HCT116 (cell line): ENCODE results near the gene CRB3. TPM values are rescaled to one million over a fixed set of nuclear protein-coding genes. Genes with fewer than 3 reads are reported as not detected.

Experiments
- ATAC-seq: fragments of 200-7000 bp; cut with Tn5 transposase; 2 replicates; pipeline ENCODE4 v1.9.1; 2020; ENCODE audit warnings: mild to moderate bottlenecking, moderate library complexity
- Bru-seq: library from RNA; stranded (reverse); fragments of 400-500 nt; gene quantifications from one replicate; lab custom pipeline; 2021; lab: Mats Ljungman, UMichigan
- BruChase-seq, 2 experiments: library from RNA; stranded (reverse); fragments of 400-500 nt; gene quantifications; one replicate each; lab custom pipeline; 2021; lab: Mats Ljungman, UMichigan
- BruUV-seq: library from RNA; stranded (reverse); fragments of 400-500 nt; replicated peaks from 2 replicates; lab custom pipeline; 2021; lab: Mats Ljungman, UMichigan
- CTCF ChIA-PET: fragments of 300-600 bp; sonication (Branson Sonifier 250); formaldehyde crosslinking; loops from one replicate; lab custom pipeline; 2021; ENCODE audit warnings: antibody characterized with exemption; lab: Charles Lee
- POLR2A ChIA-PET: fragments of 300-600, 350-600 bp; sonication (Branson Sonifier 250); formaldehyde crosslinking; loops from one replicate; lab custom pipeline; 2021; ENCODE audit warnings: antibody characterized with exemption; lab: Charles Lee
- RAD21 ChIA-PET, 2 experiments: fragments of 300-600 bp; sonication (Branson Sonifier 250); formaldehyde crosslinking; loops; one replicate each; lab custom pipeline; 2023; ENCODE audit warnings: low total read pairs in 2 of 2; ENCODE audit not compliant: uncharacterized antibody in 2 of 2, unreplicated experiment in 2 of 2, low non-redundant PET in 1 of 2; lab: Charles Lee
- DNase-seq: peaks from one replicate; pipeline ENCODE4 v3.0.0-alpha.2; 2010; ENCODE audit warnings: low read depth, low spot score
- H2AFZ ChIP-seq: fragments of 200-600 bp; shearing (Covaris generic), sonication (generic); 2 replicates; pipeline ENCODE4 v1.6.1; 2017; ENCODE audit warnings: low read depth, mixed run types, mixed read lengths, antibody characterized with exemption, low read length; ENCODE audit not compliant: poor library complexity, severe bottlenecking
- H3K27ac ChIP-seq: 2 replicates; pipeline ENCODE4 v1.5.1; 2012; ENCODE audit warnings: low read depth, low read length
- H3K27me3 ChIP-seq: fragments of 200-600 bp; sonication (generic); 2 replicates; pipeline ENCODE4 v1.6.1; 2016; ENCODE audit warnings: mixed run types, low read length, mixed read lengths; ENCODE audit not compliant: insufficient read depth
- H3K36me3 ChIP-seq, 2 experiments: fragments of 200-500 bp in 1 of 2; fragments of 200-600 bp in 1 of 2; sonication (Bioruptor generic) in 1 of 2; sonication (generic) in 1 of 2; 2 replicates each; pipeline versions ENCODE4 v1.5.1 to v1.6.1; 2014 to 2016; ENCODE audit warnings: low read length in 2 of 2, inconsistent platforms in 1 of 2, mixed read lengths in 1 of 2, mixed run types in 1 of 2; ENCODE audit not compliant: insufficient read depth in 2 of 2, control insufficient read depth in 1 of 2
- H3K4me1 ChIP-seq, 2 experiments: fragments of 200-600 bp in 1 of 2; sonication (generic) in 1 of 2; 2 replicates each; pipeline versions ENCODE4 v1.5.1 to v1.6.1; 2012 to 2017; ENCODE audit warnings: low read length in 2 of 2, inconsistent platforms in 1 of 2, mild to moderate bottlenecking in 1 of 2, mixed read lengths in 1 of 2, mixed run types in 1 of 2, moderate library complexity in 1 of 2; ENCODE audit not compliant: insufficient read depth in 2 of 2, control insufficient read depth in 1 of 2
- H3K4me2 ChIP-seq: fragments of 200-600 bp; sonication (generic); 2 replicates; pipeline ENCODE4 v1.6.1; 2017; ENCODE audit warnings: mixed run types, low read length, mixed read lengths
- H3K4me3 ChIP-seq, 2 experiments: fragments of 200-600 bp in 1 of 2; sonication (generic) in 1 of 2; replicated peaks in 1 of 2; 2 replicates each; pipeline ENCODE4 v1.5.1; 2011 to 2016; ENCODE audit warnings: low read length in 2 of 2, control low read depth in 1 of 2, low read depth in 1 of 2, mild to moderate bottlenecking in 1 of 2, mixed read lengths in 1 of 2, mixed run types in 1 of 2
- H3K79me2 ChIP-seq: fragments of 200-600 bp; sonication (generic); 2 replicates; pipeline ENCODE4 v1.6.1; 2017; ENCODE audit warnings: mild to moderate bottlenecking, mixed run types, low read length, moderate library complexity, mixed read lengths; ENCODE audit not compliant: insufficient read depth
- H3K9ac ChIP-seq: fragments of 200-600 bp; sonication (generic); 2 replicates; pipeline ENCODE4 v1.6.1; 2016; ENCODE audit warnings: low read length, mixed read lengths
- H3K9me2 ChIP-seq: fragments of 200-600 bp; sonication (generic), shearing (Covaris generic); 2 replicates; pipeline ENCODE4 v1.6.1; 2017; ENCODE audit warnings: mixed run types, mild to moderate bottlenecking, moderate library complexity; ENCODE audit not compliant: insufficient read depth
- H3K9me3 ChIP-seq, 2 experiments: fragments of 200-500 bp in 1 of 2; fragments of 200-600 bp in 1 of 2; sonication (Bioruptor generic) in 1 of 2; sonication (generic) in 1 of 2; 2 replicates each; pipeline ENCODE4 v1.6.1; 2014 to 2017; ENCODE audit warnings: low read length in 2 of 2, mixed read lengths in 2 of 2, inconsistent platforms in 1 of 2, low read depth in 1 of 2, mild to moderate bottlenecking in 1 of 2, mixed run types in 1 of 2, moderate library complexity in 1 of 2; ENCODE audit not compliant: control insufficient read depth in 1 of 2, insufficient read depth in 1 of 2
- H4K20me1 ChIP-seq: fragments of 200-600 bp; sonication (generic), shearing (Covaris generic); 2 replicates; pipeline ENCODE4 v1.6.1; 2017; ENCODE audit warnings: mixed run types, mild to moderate bottlenecking, moderate library complexity; ENCODE audit not compliant: insufficient read depth
- CBX3 ChIP-seq: IDR thresholded peaks from 2 replicates; pipeline ENCODE4 v1.6.1; 2012; ENCODE audit warnings: low read depth
- EGR1 ChIP-seq: IDR thresholded peaks from 2 replicates; pipeline ENCODE4 v1.6.1; 2012; ENCODE audit warnings: low read depth
- EZH2 ChIP-seq: fragments of 200-600 bp; sonication (generic); IDR thresholded peaks from 2 replicates; pipeline ENCODE4 v1.6.1; 2017; ENCODE audit warnings: antibody characterized with exemption, mixed run types
- EZH2phosphoT487 ChIP-seq: fragments of 200-600 bp; IDR thresholded peaks from 2 replicates; pipeline ENCODE4 v1.6.1; 2018; ENCODE audit warnings: antibody characterized with exemption, borderline replicate concordance
- FOSL1 ChIP-seq: IDR thresholded peaks from 2 replicates; pipeline ENCODE4 v1.6.1; 2012; ENCODE audit warnings: low read depth
- MAX ChIP-seq: IDR thresholded peaks from 2 replicates; pipeline ENCODE4 v1.6.1; 2012
- POLR2A ChIP-seq: IDR thresholded peaks from 2 replicates; pipeline ENCODE4 v1.7.0; 2011; ENCODE audit warnings: borderline replicate concordance; ENCODE audit not compliant: insufficient read depth, insufficient read length; ENCODE audit errors: extremely low read depth
- POLR2AphosphoS5 ChIP-seq: IDR thresholded peaks from 2 replicates; pipeline ENCODE4 v1.6.1; 2011; ENCODE audit warnings: mild to moderate bottlenecking, low read depth, low read length, moderate library complexity
- REST ChIP-seq: IDR thresholded peaks from 2 replicates; pipeline ENCODE4 v1.6.1; 2012; ENCODE audit warnings: low read depth
- SIN3A ChIP-seq: IDR thresholded peaks from 2 replicates; pipeline ENCODE4 v1.6.1; 2012; ENCODE audit warnings: low read depth
- SP1 ChIP-seq: IDR thresholded peaks from 2 replicates; pipeline ENCODE4 v1.6.1; 2012; ENCODE audit warnings: low read depth
- TCF7L2 ChIP-seq: IDR thresholded peaks from 2 replicates; pipeline ENCODE4 v1.7.0; 2011; ENCODE audit warnings: borderline replicate concordance, inconsistent platforms; ENCODE audit not compliant: insufficient read depth, insufficient read length; ENCODE audit errors: extremely low read depth
- YY1 ChIP-seq: IDR thresholded peaks from 2 replicates; pipeline ENCODE4 v1.6.1; 2011; ENCODE audit warnings: low read length, low read depth, moderate library complexity, mild to moderate bottlenecking; ENCODE audit not compliant: insufficient replicate concordance; ENCODE audit errors: extremely low read depth
- ZFX ChIP-seq: fragments of 450-650 bp; IDR thresholded peaks from 2 replicates; pipeline ENCODE4 v1.6.1; 2017
- ZNF274 ChIP-seq: fragments of 200-500 bp; sonication (Bioruptor generic); IDR thresholded peaks from 2 replicates; pipeline ENCODE4 v1.6.1; 2014; ENCODE audit warnings: mild to moderate bottlenecking, low read depth, low read length, inconsistent platforms
- intact Hi-C: fragments of 100-400 bp; cut with micrococcal nuclease; formaldehyde crosslinking; loops from 2 replicates; pipeline ENCODE4 v1.10.0; 2022
- long read RNA-seq: library from polyadenylated mRNA; unstranded; transcript quantifications from one replicate; pipeline ENCODE4 v2.0.0, GENCODE V29; 2021; ENCODE audit not compliant: unreplicated experiment
- polyA plus RNA-seq: library from polyadenylated mRNA; unstranded; fragments of >200 nt; gene quantifications from 2 replicates; pipeline ENCODE4 v1.2.1, GENCODE V29; 2012; ENCODE audit warnings: missing spikeins
- total RNA-seq: library from RNA; stranded (reverse); gene quantifications from one replicate; pipeline ENCODE4 v1.2.1, GENCODE V29; 2021; ENCODE audit not compliant: unreplicated experiment

CRB3 gene
- 40.5 TPM for total RNA-seq
- polyA plus RNA-seq: 47.9 and 49.7 TPM in 2 replicates
- percentile 68 among the genes with signal in this experiment for Bru-seq, nascent RNA
- BruChase-seq, experiment 1, labeled RNA remaining after a 6-hour chase: percentile 87 among the genes with signal in this experiment
- BruChase-seq, experiment 2, labeled RNA remaining after a 2-hour chase: percentile 86 among the genes with signal in this experiment
- long read RNA-seq, transcript CRB3-202 (5 exons, 733 nt): major isoform, 16 of 27 reads
- long read RNA-seq, transcript CRB3-204 (4 exons, 1,078 nt): minor isoform, 5 of 27 reads
- long read RNA-seq, partial matches to known transcripts: 3 of 27 reads
- long read RNA-seq, other reads (novel, unspliced or antisense): 3 of 27 reads

- Histone ChIP-seq H3K4me1 (peaks cover 11 to 26% of the 10 kb centered on the region in 2 experiments; a peak in 3 of 4 replicates), H2AFZ (peak within 1 kb of the TSS; percentile 54), H3K9ac (peak within 1 kb of the TSS; percentile 86), H4K20me1 (no peaks in the 10 kb centered on the region), H3K9me3 (no peaks in the 10 kb centered on the region), H3K4me2 (peak within 1 kb of the TSS; percentile 93), H3K4me3 (peak within 1 kb of the TSS; percentile 84 to 95), H3K27me3 (no peaks in the 10 kb centered on the region), H3K79me2 (peaks cover 14% of the 10 kb centered on the region), H3K27ac (peak within 1 kb of the TSS; percentile 74), H3K9me2 (no peaks in the 10 kb centered on the region), H3K36me3 (peaks cover 0 to 10% of the 10 kb centered on the region in 2 experiments; a peak in 2 of 4 replicates)
- TF ChIP-seq EZH2phosphoT487: no peak
- TF ChIP-seq CBX3: no peak
- peak; percentile 89 for TF ChIP-seq POLR2AphosphoS5
- 0 out of 2 replicates have a peak, but pooled peaks have one; percentile 49 for TF ChIP-seq ZFX
- TF ChIP-seq SIN3A: peak; percentile 74
- TF ChIP-seq ZNF274: no peak
- TF ChIP-seq REST: no peak
- TF ChIP-seq TCF7L2: peak; percentile 49
- peak; percentile 69; the same call in 1 of the 2 replicates for TF ChIP-seq SP1
- no peak for TF ChIP-seq EZH2
- TF ChIP-seq MAX: peak; percentile 61; the same call in 1 of the 2 replicates
- TF ChIP-seq FOSL1: no peak
- no peak for TF ChIP-seq POLR2A
- no peak for TF ChIP-seq YY1
- TF ChIP-seq EGR1: no peak
- no TSS peak for BruUV-seq
- peak; percentile 80 for DNase-seq
- peak; percentile 58 for ATAC-seq
- ChIA-PET RAD21 (interaction anchor here in 1 of 2 experiments (0.6 kb wide), 1 partner anchor 778 kb away, joined by 5 read pairs; no protein-coding TSS in a partner anchor), CTCF (no interaction called here), POLR2A (no interaction called here)
- intact Hi-C loops: no loop called here
Observed at GRCh38 chr19:6464070-6464873, at the start of gene CRB3. Gene CRB3 (plus strand): TSS chr19:6464271. CDS start chr19:6464702, 431 bp downstream.
